K562 (cell line): ENCODE data around the gene DAPK2. TPM values are rescaled to one million over a fixed set of nuclear protein-coding genes. Genes with fewer than 3 reads are reported as not detected.

Source experiments
- ATAC-seq: fragments of 200-7000 bp; cut with Tn5 transposase; 3 replicates; pipeline ENCODE4 v1.9.1; 2020; ENCODE audit warnings: moderate library complexity
- BruUV-seq: library from RNA; stranded (reverse); fragments of 400-500 nt; replicated peaks from 2 replicates; lab custom pipeline; 2021; lab: Mats Ljungman, UMichigan
- CTCF ChIA-PET: fragments of 300-600 bp; formaldehyde crosslinking; extraction: SDS; loops from one replicate; lab custom pipeline; 2021; ENCODE audit warnings: low intra/inter-chr PET ratio; lab: Yijun Ruan, JAX
- POLR2A ChIA-PET: fragments of 300-600, 350-650 bp; sonication (Branson Sonifier 250); formaldehyde crosslinking; extraction: SDS; loops from one replicate; lab custom pipeline; 2021; ENCODE audit warnings: antibody characterized with exemption, inconsistent platforms; lab: Yijun Ruan, JAX
- DNase-seq, 4 experiments: peaks; one replicate each; pipeline versions ENCODE4 v3.0.0 to v3.0.0-alpha.2; 2011 to 2018; ENCODE audit warnings: low spot score in 3 of 4, mixed read lengths in 3 of 4; ENCODE audit errors: extremely low read depth in 1 of 4
- FAIRE-seq: peaks from 2 replicates; lab custom pipeline; 2011; peaks lifted over from hg19 to GRCh38; lab: Jason Lieb, UNC
- H2AFZ ChIP-seq: 2 replicates; pipeline ENCODE4 v1.6.0; 2011; ENCODE audit warnings: low read depth, low read length, control low read depth, inconsistent platforms
- H3K27ac ChIP-seq: fragments of 200-600 bp; 3 replicates; pipeline ENCODE4 v1.8.0; 2011; ENCODE audit warnings: low read depth, mild to moderate bottlenecking, control low read depth, inconsistent platforms, low read length, moderate library complexity, mixed read lengths; ENCODE audit errors: extremely low read depth
- H3K27me3 ChIP-seq, 2 experiments: fragments of 300-600 bp in 1 of 2; 2 replicates in 1 of 2; 3 replicates in 1 of 2; pipeline versions ENCODE4 v1.6.0 to v1.8.0; 2011; ENCODE audit warnings: inconsistent platforms in 2 of 2, low read length in 2 of 2, mild to moderate bottlenecking in 1 of 2, mixed read lengths in 1 of 2, moderate library complexity in 1 of 2; ENCODE audit not compliant: control insufficient read depth in 2 of 2, insufficient read depth in 2 of 2
- H3K36me3 ChIP-seq: fragments of 300-600 bp; 3 replicates; pipeline ENCODE4 v1.8.0; 2011; ENCODE audit warnings: mild to moderate bottlenecking, low read length, inconsistent platforms; ENCODE audit not compliant: control insufficient read depth, insufficient read depth
- H3K4me1 ChIP-seq, 2 experiments: fragments of 200-600 bp in 1 of 2; replicated peaks in 1 of 2; 2 replicates in 1 of 2; 3 replicates in 1 of 2; pipeline versions ENCODE4 v1.5.1 to v1.8.0; 2011; ENCODE audit warnings: inconsistent platforms in 2 of 2, low read length in 2 of 2, mild to moderate bottlenecking in 1 of 2, mixed read lengths in 1 of 2, moderate library complexity in 1 of 2; ENCODE audit not compliant: control insufficient read depth in 2 of 2, insufficient read depth in 2 of 2
- H3K4me2 ChIP-seq: 2 replicates; pipeline ENCODE4 v1.6.1; 2011; ENCODE audit warnings: low read length, control low read depth, inconsistent platforms, mixed read lengths; ENCODE audit not compliant: insufficient read depth
- H3K4me3 ChIP-seq: fragments of 200-600 bp; sonication (generic), shearing (Covaris generic); 2 replicates; pipeline ENCODE4 v1.5.1; 2016; ENCODE audit warnings: control low read depth, inconsistent platforms
- H3K79me2 ChIP-seq: fragments of 200-600 bp; 3 replicates; pipeline ENCODE4 v1.8.0; 2011; ENCODE audit warnings: low read length, inconsistent platforms; ENCODE audit not compliant: control insufficient read depth, insufficient read depth
- H3K9ac ChIP-seq, 2 experiments: 2 replicates each; pipeline versions ENCODE4 v1.6.0 to v1.6.1; 2011; ENCODE audit warnings: low read depth in 2 of 2, low read length in 2 of 2, control low read depth in 1 of 2, inconsistent platforms in 1 of 2, mild to moderate bottlenecking in 1 of 2, mixed read lengths in 1 of 2; ENCODE audit not compliant: insufficient read depth in 1 of 2
- H3K9me1 ChIP-seq: one replicate; pipeline ENCODE4 v1.6.0; 2011; ENCODE audit warnings: inconsistent platforms, mild to moderate bottlenecking, low read length, moderate library complexity; ENCODE audit not compliant: control insufficient read depth, insufficient read depth
- H3K9me3 ChIP-seq: replicated peaks from 2 replicates; pipeline ENCODE4 v1.5.1; 2011; ENCODE audit warnings: low read depth, low read length, inconsistent platforms; ENCODE audit not compliant: control insufficient read depth, insufficient read depth
- H4K20me1 ChIP-seq: replicated peaks from 2 replicates; pipeline ENCODE4 v1.6.1; 2011; ENCODE audit warnings: low read length, inconsistent platforms, mixed read lengths; ENCODE audit not compliant: control insufficient read depth, insufficient read depth
- ADNP ChIP-seq: fragments of 200-800 bp; sonication (Bioruptor generic); IDR thresholded peaks from 2 replicates; pipeline ENCODE4 v1.6.1; 2016; ENCODE audit warnings: missing genetic modification characterization, missing compliant biosample characterization
- BCOR ChIP-seq: fragments of 450-650 bp; IDR thresholded peaks from 2 replicates; pipeline ENCODE4 v1.6.1; 2016
- CBX1 ChIP-seq: sonication (generic); IDR thresholded peaks from 2 replicates; pipeline ENCODE4 v1.6.1; 2016; ENCODE audit warnings: antibody characterized with exemption, low read depth, mild to moderate bottlenecking
- CHD4 ChIP-seq: fragments of 200-600 bp; sonication (generic); IDR thresholded peaks from 3 replicates; pipeline ENCODE4 v1.6.1; 2012; ENCODE audit warnings: low read depth, mild to moderate bottlenecking, mixed read lengths, low read length, inconsistent platforms; ENCODE audit not compliant: insufficient read depth, insufficient replicate concordance, poor library complexity, severe bottlenecking
- ELF1 ChIP-seq: fragments of 200-800 bp; sonication (Bioruptor generic); IDR thresholded peaks from 2 replicates; pipeline ENCODE4 v1.6.1; 2016; ENCODE audit warnings: missing genetic modification characterization, missing compliant biosample characterization
- ETV1 ChIP-seq: fragments of 450-650 bp; conservative IDR thresholded peaks from 2 replicates; pipeline ENCODE4 v1.6.1; 2016; ENCODE audit warnings: missing genetic modification characterization, control low read depth, low read depth, missing compliant biosample characterization
- FOXA3 ChIP-seq, 2 experiments: fragments of 450-650 bp in 1 of 2; sonication (generic) in 1 of 2; formaldehyde crosslinking; IDR thresholded peaks in 1 of 2; conservative IDR thresholded peaks in 1 of 2; 2 replicates each; pipeline versions ENCODE4 v1.4.0 to v1.8.0; 2020 to 2022; ENCODE audit warnings: mild to moderate bottlenecking in 2 of 2, missing genetic modification reagents in 1 of 2
- HDAC1 ChIP-seq, 2 experiments: fragments of 450-650 bp; IDR thresholded peaks; 2 replicates each; pipeline ENCODE4 v1.6.1; 2016 to 2017; ENCODE audit warnings: inconsistent platforms in 1 of 2, mild to moderate bottlenecking in 1 of 2, moderate library complexity in 1 of 2
- HDAC2 ChIP-seq: fragments of 450-650 bp; IDR thresholded peaks from 2 replicates; pipeline ENCODE4 v1.6.1; 2016; ENCODE audit warnings: mild to moderate bottlenecking
- KDM1A ChIP-seq, 2 experiments: fragments of 450-650 bp; IDR thresholded peaks; 2 replicates each; pipeline ENCODE4 v1.6.1; 2016; ENCODE audit warnings: mild to moderate bottlenecking in 2 of 2
- MITF ChIP-seq: IDR thresholded peaks from 2 replicates; pipeline ENCODE4 v1.6.1; 2014; ENCODE audit warnings: antibody characterized with exemption
- PHF20 ChIP-seq: fragments of 450-650 bp; IDR thresholded peaks from 2 replicates; pipeline ENCODE4 v1.6.1; 2018; ENCODE audit not compliant: partially characterized antibody
- RBM22 ChIP-seq: fragments of 200-400 bp; formaldehyde crosslinking; IDR thresholded peaks from 2 replicates; pipeline ENCODE4 v1.6.1; 2018; ENCODE audit warnings: low read length, low read depth; ENCODE audit not compliant: poor library complexity, severe bottlenecking
- RBM25 ChIP-seq: fragments of 200-400 bp; formaldehyde crosslinking; IDR thresholded peaks from 2 replicates; pipeline ENCODE4 v1.6.1; 2018; ENCODE audit warnings: low read length, low read depth, moderate library complexity; ENCODE audit not compliant: severe bottlenecking
- RCOR1 ChIP-seq, 2 experiments: IDR thresholded peaks; 2 replicates each; pipeline ENCODE4 v1.6.1; 2012; ENCODE audit warnings: low read depth in 2 of 2, low read length in 2 of 2, borderline replicate concordance in 1 of 2, improper control_type of control experiment in 1 of 2
- TAF9B ChIP-seq: fragments of 450-650 bp; IDR thresholded peaks from 2 replicates; pipeline ENCODE4 v1.6.1; 2018; ENCODE audit warnings: mild to moderate bottlenecking; ENCODE audit not compliant: partially characterized antibody
- TRIM24 ChIP-seq, 2 experiments: fragments of 450-650 bp; IDR thresholded peaks; 2 replicates each; pipeline ENCODE4 v1.6.1; 2016
- ZNF24 ChIP-seq: fragments of 450-650 bp; IDR thresholded peaks from 2 replicates; pipeline ENCODE4 v1.6.1; 2016
- ZNF354B ChIP-seq: fragments of 250-450 bp; sonication (Bioruptor Pico); IDR thresholded peaks from 2 replicates; pipeline ENCODE4 v1.4.0; 2020
- WGBS: fragments of 100-300 bp; shearing (Covaris generic); methylation state at CpG from one replicate; pipeline ENCODE4 v1.1.6; 2016; ENCODE audit warnings: low coverage, mixed read lengths; ENCODE audit not compliant: insufficient coverage; ENCODE audit errors: missing lambda C conversion rate; 5-methylcytosine and 5-hydroxymethylcytosine counted together
- in situ Hi-C: fragments of 300-500 bp; cut with MboI; formaldehyde crosslinking; loops from 4 replicates; pipeline ENCODE4 v1.15.0; 2018; ENCODE audit warnings: inconsistent platforms, mixed read lengths
- intact Hi-C: fragments of 100-400 bp; cut with micrococcal nuclease; formaldehyde crosslinking; loops from 2 replicates; pipeline ENCODE4 v1.14.2; 2022
- polyA plus RNA-seq, 8 experiments: library from polyadenylated mRNA; depleted of rRNA in 4 of 8; stranded (reverse) in 5 of 8; unstranded in 3 of 8; fragments of >200 nt; fragmentation: Nextera tagmentation in 2 of 8; fragmentation: Illumina TruSeq in 1 of 8; extraction: Ambion mirVana in 2 of 8; extraction: Trizol in 1 of 8; gene quantifications; 2 replicates each; pipeline versions ENCODE4 v1.2.1 to v1.2.3, GENCODE V29; 2011 to 2014; ENCODE audit warnings: inconsistent platforms in 1 of 8, missing spikeins in 1 of 8
- total RNA-seq, 7 experiments: library from RNA; depleted of rRNA in 6 of 7; stranded (reverse); fragments of >200 nt in 6 of 7; fragmentation: Illumina TruSeq in 2 of 7; extraction: Trizol in 2 of 7; gene quantifications; 2 replicates each; pipeline versions ENCODE4 v1.2.1 to v1.2.3, GENCODE V29; 2011 to 2021; ENCODE audit warnings: low replicate concordance in 1 of 7
- TF ChIP-seq, protein P1 (sequence below): fragments of 450-650 bp; IDR thresholded peaks from 2 replicates; pipeline ENCODE4 v1.6.1; 2016; ENCODE audit warnings: borderline replicate concordance

Gene DAPK2
- total and polyA plus RNA-seq, 9 of the 15 experiments (the other 6 are each of a cell fraction or from before 2014, with no cell fraction given), result 0.14 to 5.2 (median 2.2) TPM

- WGBS, result 36% methylated on average over 4 of the region's 4 CpGs
- ATAC-seq (no peak), FAIRE-seq (peak; percentile 35), DNase-seq (peak in 1 of 4 experiments; percentile 46)
- intact Hi-C loops, result loop anchor here (10.0 kb wide), 1 partner anchor 55 kb away; no protein-coding TSS in a partner anchor
- H3K36me3 ChIP-seq, result no peaks in the 10 kb centered on the region
- POLR2A ChIA-PET, result interaction anchor here (1.3 to 1.6 kb wide), 2 partner anchors 11 to 21 kb away, joined by 3 to 5 read pairs; no protein-coding TSS in a partner anchor
- no peak overlapping the region for H3K4me2 ChIP-seq
- in situ Hi-C loops, result no loop called here
- no peaks in the 10 kb centered on the region for H3K9me1 ChIP-seq
- no peaks in the 10 kb centered on the region for H3K79me2 ChIP-seq
- no peak overlapping the region for H3K4me3 ChIP-seq
- H3K9ac ChIP-seq, result peak overlapping the region in 1 of 2 experiments; percentile 54; a peak in 2 of 4 replicates
- H4K20me1 ChIP-seq, result no peaks in the 10 kb centered on the region
- H3K27me3 ChIP-seq, result no peaks in the 10 kb centered on the region
- H3K9me3 ChIP-seq, result no peaks in the 10 kb centered on the region
- CTCF ChIA-PET, result no interaction called here
- BruUV-seq, result no TSS peak
- H3K27ac ChIP-seq, result no peak overlapping the region
- peaks cover 8 to 18% of the 10 kb centered on the region in 2 experiments; a peak in 3 of 5 replicates for H3K4me1 ChIP-seq
- H2AFZ ChIP-seq, result 0 out of 2 replicates have a peak overlapping the region, but pooled peaks have one; percentile 18
- TF ChIP-seq CBX1 (peak; percentile 96), KDM1A (IDR thresholded peaks at IDR 0.05) (peak; percentile 92 to 96), RBM22 (no peak), FOXA3 (CRISPR knock-in tag; conservative IDR thresholded peaks at IDR 0.05 in 1 of 2, IDR thresholded peaks at IDR 0.05 in 1 of 2) (peak in 1 of 2 experiments; percentile 52; a peak in 1 of 4 replicates), BCOR (peak; percentile 97), RCOR1 (IDR thresholded peaks at IDR 0.05; ENCODE audit: borderline replicate concordance in 1 of 2, low read depth in 2 of 2, low read length in 2 of 2) (peak; percentile 50 to 91; a peak in 3 of 4 replicates), ETV1 (tag) (peak; percentile 54), PHF20 (peak; percentile 52), HDAC1 (IDR thresholded peaks at IDR 0.05) (0 out of 4 replicates have a peak, but pooled peaks of 1 of the 2 experiments have one; percentile 28), ADNP (peak; percentile 53), ELF1 (0 out of 2 replicates have a peak, but pooled peaks have one; percentile 31), TAF9B (no peak), RBM25 (peak; percentile 98), HDAC2 (peak; percentile 88; the same call in 1 of the 2 replicates), MITF (no peak), TRIM24 (IDR thresholded peaks at IDR 0.05) (0 out of 4 replicates have a peak, but pooled peaks of 1 of the 2 experiments have one; percentile 15), ZNF354B (CRISPR knock-in tag) (no peak), CHD4 (peak; percentile 64), ZNF24 (0 out of 2 replicates have a peak, but pooled peaks have one; percentile 31)
- TF ChIP-seq, protein P1, sequence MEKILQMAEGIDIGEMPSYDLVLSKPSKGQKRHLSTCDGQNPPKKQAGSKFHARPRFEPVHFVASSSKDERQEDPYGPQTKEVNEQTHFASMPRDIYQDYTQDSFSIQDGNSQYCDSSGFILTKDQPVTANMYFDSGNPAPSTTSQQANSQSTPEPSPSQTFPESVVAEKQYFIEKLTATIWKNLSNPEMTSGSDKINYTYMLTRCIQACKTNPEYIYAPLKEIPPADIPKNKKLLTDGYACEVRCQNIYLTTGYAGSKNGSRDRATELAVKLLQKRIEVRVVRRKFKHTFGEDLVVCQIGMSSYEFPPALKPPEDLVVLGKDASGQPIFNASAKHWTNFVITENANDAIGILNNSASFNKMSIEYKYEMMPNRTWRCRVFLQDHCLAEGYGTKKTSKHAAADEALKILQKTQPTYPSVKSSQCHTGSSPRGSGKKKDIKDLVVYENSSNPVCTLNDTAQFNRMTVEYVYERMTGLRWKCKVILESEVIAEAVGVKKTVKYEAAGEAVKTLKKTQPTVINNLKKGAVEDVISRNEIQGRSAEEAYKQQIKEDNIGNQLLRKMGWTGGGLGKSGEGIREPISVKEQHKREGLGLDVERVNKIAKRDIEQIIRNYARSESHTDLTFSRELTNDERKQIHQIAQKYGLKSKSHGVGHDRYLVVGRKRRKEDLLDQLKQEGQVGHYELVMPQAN, result 0 out of 2 replicates have a peak, but pooled peaks have one; percentile 35
Measured at GRCh38 chr15:63939531-63940130, 106.7 kb downstream of the DAPK2 start.
